GM19025 (cell line): Measurements from ENCODE around the gene SIX2.

Source experiments
- ATAC-seq: cut with Tn5 transposase; IDR thresholded peaks from one replicate; pipeline ENCODE4 v1.9.1; 2021; ENCODE audit warnings: mild to moderate bottlenecking, low read depth, moderate library complexity; ENCODE audit not compliant: unreplicated experiment

The SIX2 gene

GRCh38 chr2:45024097-45024496 lies 14.8 kb upstream of the SIX2 start:
- no peak for ATAC-seq

- ATAC-seq: no peak
Measured at GRCh38 chr2:45020439-45020838, 11.2 kb upstream of the SIX2 start.

- no peak for ATAC-seq
Measured at GRCh38 chr2:45018023-45018422, 8.8 kb upstream of the SIX2 start.

- ATAC-seq: no peak
Measured at GRCh38 chr2:45014831-45015230, 5.6 kb upstream of the SIX2 start.

GRCh38 chr2:45014016-45014702 lies 4.9 kb upstream of the SIX2 start:
- no peak for ATAC-seq

GRCh38 chr2:45013229-45014015 lies 4.2 kb upstream of the SIX2 start:
- ATAC-seq: no peak

- no peak for ATAC-seq
Measured at GRCh38 chr2:45012733-45013132, 3.5 kb upstream of the SIX2 start.

GRCh38 chr2:45011621-45012602 lies 2.7 kb upstream of the SIX2 start:
- no peak for ATAC-seq

- no peak for ATAC-seq
Measured at GRCh38 chr2:45011121-45011520, 1.9 kb upstream of the SIX2 start.

GRCh38 chr2:45010702-45011012 lies 1.4 kb upstream of the SIX2 start:
- no peak for ATAC-seq

GRCh38 chr2:45009928-45010701 lies 863 bp upstream of the SIX2 start:
- ATAC-seq: no peak

- no peak for ATAC-seq
Measured at GRCh38 chr2:45008296-45009129, 739 bp downstream of the SIX2 start.

- no peak for ATAC-seq
Measured at GRCh38 chr2:45007961-45008295, 1.3 kb downstream of the SIX2 start.

GRCh38 chr2:45006942-45007287 lies 2.3 kb downstream of the SIX2 start:
- ATAC-seq: no peak

- ATAC-seq: no peak
Measured at GRCh38 chr2:45006041-45006941, 3.0 kb downstream of the SIX2 start.

- no peak for ATAC-seq
Measured at GRCh38 chr2:45005261-45006002, 3.8 kb downstream of the SIX2 start.

- no peak for ATAC-seq
Measured at GRCh38 chr2:45004562-45005191, 4.6 kb downstream of the SIX2 start.
